ENCODE measurements around the gene COQ10A.
A peak's percentile ranks its signal among the peaks of the same experiment; 100 is the strongest.
"Not testable (repeated sequence)": the region's sequence is repeated elsewhere in the genome, so short reads cannot be mapped to it uniquely, and the experiment has no call there.

Gene COQ10A

GRCh38 chr12:56243731-56244181 is 23.0 kb upstream of the COQ10A start:
- no peak for DNase-seq (ENCODE audit: low spot score)

- no peak for DNase-seq (ENCODE audit: low spot score)
Observed at GRCh38 chr12:56244494-56244893, 22.2 kb upstream of the COQ10A start.

GRCh38 chr12:56247923-56248322 is 18.8 kb upstream of the COQ10A start:
- DNase-seq (ENCODE audit: low spot score) = no peak

- no peak for DNase-seq (ENCODE audit: low spot score)
Observed at GRCh38 chr12:56248711-56249110, 18.0 kb upstream of the COQ10A start.

- no peak for DNase-seq (ENCODE audit: low spot score)
Observed at GRCh38 chr12:56252649-56253048, 14.1 kb upstream of the COQ10A start.

GRCh38 chr12:56253091-56253490 is 13.7 kb upstream of the COQ10A start:
- no peak for DNase-seq (ENCODE audit: low spot score)

- no peak for DNase-seq (ENCODE audit: low spot score)
Observed at GRCh38 chr12:56255671-56256070, 11.1 kb upstream of the COQ10A start.

GRCh38 chr12:56256326-56256960 is 10.3 kb upstream of the COQ10A start:
- DNase-seq (ENCODE audit: low spot score) = peak; percentile 50

GRCh38 chr12:56257071-56257470 is 9.7 kb upstream of the COQ10A start:
- DNase-seq (ENCODE audit: low spot score) = no peak

- peak; percentile 38 for DNase-seq (ENCODE audit: low spot score)
Observed at GRCh38 chr12:56257491-56258067, 9.2 kb upstream of the COQ10A start.

GRCh38 chr12:56258068-56258819 is 8.5 kb upstream of the COQ10A start, which contains the start of gene ANKRD52:
Gene ANKRD52 (minus strand): TSS chr12:56258384. CDS start chr12:56258269, 115 bp downstream.
- DNase-seq (ENCODE audit: low spot score) = peak; percentile 91

GRCh38 chr12:56258820-56259183 is 7.9 kb upstream of the COQ10A start:
- no peak for DNase-seq (ENCODE audit: low spot score)

- DNase-seq (ENCODE audit: low spot score) = no peak
Observed at GRCh38 chr12:56260380-56260779, 6.4 kb upstream of the COQ10A start.

GRCh38 chr12:56260921-56261320 is 5.8 kb upstream of the COQ10A start:
- DNase-seq (ENCODE audit: low spot score) = no peak

- peak; percentile 90 for DNase-seq (ENCODE audit: low spot score)
Observed at GRCh38 chr12:56261503-56262232, 5.1 kb upstream of the COQ10A start.

GRCh38 chr12:56262955-56263354 is 3.8 kb upstream of the COQ10A start:
- DNase-seq (ENCODE audit: low spot score) = not testable (repeated sequence)

GRCh38 chr12:56266068-56266692 is 562 bp upstream of the COQ10A start:
- not testable (repeated sequence) for DNase-seq (ENCODE audit: low spot score)

- no peak for DNase-seq (ENCODE audit: low spot score)
Observed at GRCh38 chr12:56267443-56268071, 815 bp downstream of the COQ10A start.

GRCh38 chr12:56271031-56271430 is 4.3 kb downstream of the COQ10A start:
- DNase-seq (ENCODE audit: low spot score) = peak; percentile 62

- not testable (repeated sequence) for DNase-seq (ENCODE audit: low spot score)
Observed at GRCh38 chr12:56272468-56272867, 5.7 kb downstream of the COQ10A start.

- DNase-seq (ENCODE audit: low spot score) = no peak
Observed at GRCh38 chr12:56274299-56274698, 7.6 kb downstream of the COQ10A start.
